ENCODE data around the gene KIF25.

The KIF25 gene

GRCh38 chr6:168053086-168053956 is 55.9 kb downstream of the KIF25 start:
- DNase-seq = no peak

GRCh38 chr6:168053957-168054471 is 56.5 kb downstream of the KIF25 start:
- DNase-seq = no peak

DNA sequence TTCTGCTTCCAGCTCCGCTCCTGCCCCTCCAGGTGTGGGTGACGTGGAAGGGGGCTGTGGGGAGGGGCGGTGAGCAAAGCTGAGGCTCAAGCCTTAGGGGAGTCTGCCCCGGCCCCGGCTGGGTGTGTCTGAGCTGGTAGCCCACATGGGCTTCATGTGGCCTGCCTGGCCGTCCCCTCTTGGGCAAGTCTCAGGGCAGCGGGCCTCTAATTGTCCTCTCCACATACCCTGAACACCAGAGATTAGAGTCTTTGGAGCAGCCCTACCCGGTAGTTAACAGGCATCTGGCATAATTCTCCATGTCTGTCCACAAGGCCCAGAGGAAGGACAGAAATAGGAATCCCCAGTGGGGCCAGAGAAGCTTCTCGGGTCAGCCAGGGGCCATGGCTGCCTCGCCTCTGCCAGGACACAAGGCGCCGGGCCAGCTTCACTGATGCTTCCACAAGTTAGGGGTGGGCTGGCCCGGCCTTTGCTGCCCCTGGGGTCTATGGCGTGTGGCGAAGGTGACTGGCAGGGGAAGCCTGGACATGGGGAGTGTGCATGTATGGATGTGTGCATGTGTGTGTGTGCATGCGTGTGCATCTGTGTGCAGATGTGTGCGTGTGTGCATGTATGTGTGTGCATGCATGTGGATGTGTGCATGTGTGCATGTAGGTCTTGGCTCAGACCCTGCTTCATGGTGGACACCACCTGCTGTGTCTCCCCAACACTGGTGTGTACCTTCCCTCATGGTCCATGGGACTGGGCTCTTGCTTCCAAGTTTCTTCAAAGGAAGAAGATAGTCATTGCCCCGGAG is 57.5 kb downstream of the KIF25 start:
- no peak for DNase-seq

DNA sequence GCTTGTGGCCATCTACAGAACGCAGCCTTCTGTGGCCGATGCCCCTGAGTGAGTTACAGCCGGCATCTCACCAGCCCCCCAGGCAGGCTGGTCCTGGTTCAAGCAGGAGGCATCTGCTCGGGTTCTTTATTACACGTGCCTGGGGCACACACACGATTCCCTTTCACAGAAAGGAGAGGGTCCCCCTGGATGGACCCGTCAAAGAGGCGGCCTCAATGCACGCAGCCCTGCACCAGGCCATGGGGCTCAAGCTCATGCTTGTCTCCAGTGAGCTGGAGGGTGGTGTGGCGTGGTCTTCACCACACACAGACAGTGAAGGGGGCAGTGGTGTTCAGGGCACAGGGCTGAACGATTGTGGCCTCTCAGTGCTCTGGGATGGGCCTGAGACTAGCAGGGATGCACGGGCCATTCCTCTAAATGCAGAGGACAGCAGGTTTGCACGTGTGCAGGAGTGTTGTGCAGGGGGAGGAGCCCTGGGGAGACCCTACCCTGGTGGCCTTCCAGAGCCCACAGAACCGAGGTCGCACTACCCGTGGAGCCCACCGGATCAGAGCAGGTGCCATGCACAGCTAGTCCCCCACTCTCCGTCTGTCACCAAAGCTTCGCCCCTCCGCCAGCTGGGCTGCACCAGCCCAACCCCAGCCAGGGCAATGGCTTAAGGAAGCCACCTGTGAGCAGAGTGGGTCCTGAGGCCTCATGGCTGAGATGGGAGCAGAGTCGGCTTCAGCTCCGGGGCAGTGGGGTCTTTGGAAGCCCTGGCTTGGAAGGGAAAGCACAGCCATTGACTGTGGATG is 58.4 kb downstream of the KIF25 start:
- no peak for DNase-seq

DNA sequence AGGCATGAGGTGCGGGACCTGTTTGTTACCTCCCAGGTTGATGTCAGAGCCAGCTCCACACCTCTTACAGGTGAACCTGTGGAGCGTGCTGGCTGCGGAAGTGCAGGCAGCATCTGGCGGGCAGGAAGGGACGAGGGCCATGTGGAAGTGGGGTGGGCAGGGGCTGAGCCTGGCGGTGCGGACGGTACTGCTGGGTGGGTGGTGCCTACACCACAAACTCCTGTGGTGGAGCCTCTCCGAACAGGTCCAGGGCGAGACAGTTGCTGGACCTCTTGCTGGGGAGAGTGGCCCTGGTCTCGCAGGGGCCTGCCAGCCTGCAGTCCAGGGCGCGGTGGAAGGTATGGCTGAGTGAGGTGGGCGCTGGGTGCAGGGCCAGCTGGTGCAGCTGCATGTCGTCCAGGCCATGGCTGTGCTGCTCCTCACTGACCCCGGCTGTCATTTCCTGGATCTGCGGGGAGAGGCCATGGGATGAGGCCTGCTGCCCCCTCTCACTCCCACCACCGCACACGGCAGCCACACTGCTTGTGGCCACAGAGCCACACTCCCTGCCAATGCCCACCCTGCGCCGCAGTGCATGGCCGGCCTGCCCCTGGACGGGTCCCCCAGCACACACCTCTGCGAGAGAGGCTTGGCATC is 59.5 kb downstream of the KIF25 start:
- no peak for DNase-seq

- DNase-seq = no peak
These were observed 60.4 kb downstream of the KIF25 start for GRCh38 chr6:168057836-168058235.

- DNase-seq = no peak
These were observed 61.5 kb downstream of the KIF25 start for GRCh38 chr6:168058691-168059551.

DNA sequence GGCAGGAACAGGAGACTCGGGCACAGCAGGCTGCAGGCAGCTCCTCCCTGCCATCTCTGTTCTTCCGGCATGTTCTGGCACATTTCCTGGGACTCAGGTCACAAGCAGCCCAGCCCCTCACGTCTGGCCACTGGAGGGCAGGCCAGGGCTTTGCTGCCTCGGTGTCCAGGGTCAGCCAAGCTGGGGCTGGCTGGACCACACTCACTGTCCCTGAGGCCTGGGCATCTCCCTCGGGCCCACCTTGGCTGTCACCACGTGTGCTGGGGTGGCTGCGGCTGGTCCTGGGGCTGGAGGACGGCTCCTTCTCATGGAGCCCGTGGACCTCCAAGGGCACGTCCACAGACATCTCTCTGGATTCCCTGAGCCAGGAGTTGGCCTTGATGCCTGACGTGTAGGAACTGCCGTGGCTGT is 63.1 kb downstream of the KIF25 start:
- DNase-seq = no peak

- no peak for DNase-seq
These were observed 64.1 kb downstream of the KIF25 start for GRCh38 chr6:168061269-168062210.

DNA sequence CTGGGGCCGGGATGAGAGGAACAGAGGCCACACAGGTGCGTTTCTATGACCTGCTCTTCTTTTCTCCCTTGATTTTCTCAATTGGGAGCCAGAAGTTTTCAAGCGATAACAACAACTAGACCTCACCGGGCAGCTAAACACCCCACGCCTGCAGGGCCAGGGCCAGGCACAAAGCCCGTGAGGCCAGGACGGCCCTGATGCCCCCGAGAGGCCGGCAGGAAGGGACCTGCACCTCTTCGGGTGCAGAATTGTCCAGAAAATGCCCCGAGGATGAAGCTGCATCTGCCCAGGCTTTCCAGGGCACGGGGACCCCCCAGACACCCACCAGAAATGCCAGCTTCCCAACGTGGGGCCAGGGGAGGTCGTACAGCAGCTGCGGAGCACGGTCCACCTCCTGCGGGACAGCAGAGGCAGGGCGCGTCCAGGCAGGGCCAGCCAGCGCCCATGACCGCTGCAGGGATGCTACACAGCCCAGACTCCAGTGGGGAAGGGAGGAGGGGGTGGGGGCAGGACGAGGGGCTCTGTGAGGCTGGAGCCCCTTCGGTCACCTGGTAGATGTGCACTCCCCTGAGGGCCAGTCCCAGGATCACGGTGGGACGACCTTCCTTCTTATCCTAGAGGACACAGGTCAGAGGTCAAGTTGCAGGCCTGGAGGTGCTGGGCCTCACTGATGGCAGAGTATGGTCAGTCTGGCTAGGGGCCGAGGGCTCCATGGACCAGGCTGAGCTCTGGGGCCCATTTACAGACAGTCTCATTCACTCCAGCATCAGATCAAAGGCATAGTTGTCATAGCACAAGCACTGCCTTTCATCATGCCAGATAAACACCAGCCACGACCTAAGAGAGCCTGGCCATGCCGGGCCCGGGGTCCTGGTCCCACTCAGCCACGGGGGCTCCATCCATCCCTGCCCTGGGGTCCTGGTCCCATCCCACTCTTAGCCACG is 65.1 kb downstream of the KIF25 start:
- no peak for DNase-seq

DNA sequence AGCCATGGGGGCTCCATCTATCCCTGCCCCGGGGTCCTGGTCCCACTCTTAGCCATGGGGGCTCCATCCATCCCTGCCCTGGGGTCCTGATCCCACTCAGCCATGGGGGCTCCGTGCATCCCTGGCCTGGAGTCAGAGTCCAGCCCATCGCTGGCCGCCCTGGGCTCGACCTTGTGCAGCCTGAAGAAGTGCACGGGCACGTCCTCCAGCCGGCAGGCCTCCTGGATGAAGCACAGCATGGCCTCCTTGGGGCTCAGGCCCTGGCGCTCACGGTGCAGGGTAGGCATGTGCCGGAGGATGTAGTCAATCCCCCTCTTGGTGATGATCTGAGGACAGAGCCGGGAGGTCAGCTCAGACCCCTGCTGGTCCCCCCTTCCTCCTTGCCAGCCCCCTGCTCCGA is 66.0 kb downstream of the KIF25 start:
- no peak for DNase-seq

GRCh38 chr6:168064226-168064807 is 66.8 kb downstream of the KIF25 start:
- DNase-seq = no peak

GRCh38 chr6:168067081-168067759 is 69.7 kb downstream of the KIF25 start:
- DNase-seq = no peak

GRCh38 chr6:168070804-168071203 is 73.3 kb downstream of the KIF25 start:
- no peak for DNase-seq

DNA sequence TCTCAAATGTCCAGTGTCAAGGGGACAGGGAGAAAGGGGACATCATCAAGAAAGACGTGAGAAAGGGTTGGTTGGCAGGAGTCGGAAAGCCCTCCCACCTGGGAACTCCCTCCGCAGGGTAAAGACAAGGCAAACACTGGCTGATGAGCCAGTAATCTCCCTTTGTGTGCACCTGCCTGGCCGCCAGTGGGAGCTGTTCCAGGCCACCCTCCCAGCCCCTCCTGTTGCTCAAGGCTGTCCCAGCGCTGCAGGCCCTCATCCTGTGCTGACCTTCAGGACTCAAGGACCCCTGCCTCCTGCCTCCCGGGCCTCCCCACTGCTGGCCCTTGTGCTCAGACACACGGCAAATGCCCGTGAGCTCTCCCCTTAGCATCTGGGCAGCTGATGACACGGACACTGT is 74.1 kb downstream of the KIF25 start:
- no peak for DNase-seq

GRCh38 chr6:168072261-168072660 is 74.8 kb downstream of the KIF25 start:
- no peak for DNase-seq

DNA sequence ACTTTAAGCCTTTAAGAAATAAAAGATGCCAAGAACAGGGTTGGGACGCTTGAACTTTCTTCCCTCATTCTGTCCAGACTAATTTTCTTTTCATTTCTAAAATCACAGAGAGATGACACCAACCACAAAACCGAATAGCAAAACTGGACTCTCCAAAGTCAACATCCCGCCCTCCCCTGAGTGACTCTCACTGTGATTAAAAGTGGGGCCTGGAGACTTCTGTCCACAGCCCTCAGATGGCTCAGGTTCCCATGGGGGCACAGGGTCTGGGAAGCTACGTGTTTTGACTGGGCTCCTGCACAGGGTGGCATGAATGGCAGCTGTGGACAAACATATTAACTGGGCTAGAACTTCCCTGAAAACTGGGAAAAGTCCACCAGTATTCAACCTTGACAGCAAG is 75.3 kb downstream of the KIF25 start:
- DNase-seq = no peak

Data from GDM1 (cell line).